ENCODE data around the gene EIF4B.

EIF4B gene

DNA sequence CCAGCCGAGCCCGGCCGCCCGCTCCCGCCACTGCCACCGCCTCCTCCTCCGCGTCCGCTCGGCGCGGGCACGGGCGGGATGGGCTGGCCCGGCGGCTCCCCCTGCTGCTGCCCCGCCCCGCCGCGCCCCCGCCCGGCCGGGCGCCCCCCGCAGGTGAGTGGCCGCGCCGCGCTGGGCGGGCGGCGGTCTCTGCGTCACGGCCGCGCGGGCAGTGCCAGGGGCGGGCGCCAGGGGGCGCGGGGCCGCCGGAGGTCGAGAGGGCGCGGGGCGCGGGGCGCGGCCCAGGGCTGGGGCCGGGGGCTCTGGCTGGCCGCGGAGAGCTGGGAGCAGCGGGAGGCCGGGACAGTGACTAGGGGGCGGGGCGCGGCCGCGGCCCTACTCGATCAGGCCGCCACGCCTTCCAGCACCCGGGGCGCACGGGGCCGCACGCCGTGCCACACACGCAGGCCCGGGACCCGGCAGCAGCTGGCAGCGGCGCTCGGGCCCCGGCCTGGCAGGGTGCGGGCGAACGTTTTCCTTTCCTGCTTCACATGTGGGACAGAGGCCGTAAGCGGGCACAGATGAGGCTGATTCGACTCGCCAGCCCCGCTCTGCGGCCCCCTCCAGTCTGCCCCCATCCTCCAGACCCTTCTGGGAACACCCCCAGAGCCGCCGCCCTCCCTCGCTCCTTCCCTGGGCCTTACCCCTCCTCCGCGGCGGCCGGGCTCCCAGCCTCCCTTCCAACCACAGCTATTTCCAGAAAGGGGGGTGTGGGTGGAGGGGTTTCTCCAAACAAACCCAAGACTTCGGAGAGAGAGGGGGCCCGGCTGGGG is 41.2 kb downstream of the EIF4B start:
- peak; percentile 92 for DNase-seq

DNA sequence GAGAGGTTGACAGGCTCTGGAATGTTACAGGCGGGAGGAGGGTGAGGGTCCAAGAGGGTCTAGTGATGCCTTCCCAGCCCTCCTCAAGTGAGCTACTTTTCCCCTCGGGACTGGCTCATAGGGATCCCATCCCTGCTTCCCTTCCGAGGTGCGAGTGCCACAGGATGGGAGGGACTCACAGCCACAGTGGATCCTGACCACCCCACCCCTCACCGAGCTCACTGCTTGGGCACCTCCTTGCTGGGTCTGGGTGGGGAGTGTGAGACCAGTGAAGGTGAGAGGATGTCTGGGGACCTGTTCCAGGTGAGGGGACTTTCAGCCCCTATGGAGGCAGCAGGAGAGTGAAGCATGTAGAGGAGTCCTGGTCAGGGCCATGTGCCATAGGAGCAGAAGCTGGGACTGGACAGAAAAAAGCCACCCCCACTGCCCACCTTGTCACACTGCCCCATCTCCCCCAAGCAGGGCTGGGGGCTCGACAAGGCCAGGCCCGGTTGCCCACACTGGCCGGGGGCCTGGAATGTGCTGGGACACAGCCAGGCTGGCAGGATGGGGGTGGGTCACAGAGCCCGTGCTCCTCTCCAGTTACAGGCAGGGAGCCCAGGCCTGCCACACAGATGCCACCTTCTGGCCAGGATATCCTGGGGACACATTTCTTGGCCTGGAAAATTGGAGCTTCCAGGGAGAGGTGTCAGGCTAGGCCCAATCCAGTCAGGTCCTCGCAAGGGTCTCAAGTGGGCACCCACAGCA is 42.0 kb downstream of the EIF4B start:
- DNase-seq, result no peak

DNA sequence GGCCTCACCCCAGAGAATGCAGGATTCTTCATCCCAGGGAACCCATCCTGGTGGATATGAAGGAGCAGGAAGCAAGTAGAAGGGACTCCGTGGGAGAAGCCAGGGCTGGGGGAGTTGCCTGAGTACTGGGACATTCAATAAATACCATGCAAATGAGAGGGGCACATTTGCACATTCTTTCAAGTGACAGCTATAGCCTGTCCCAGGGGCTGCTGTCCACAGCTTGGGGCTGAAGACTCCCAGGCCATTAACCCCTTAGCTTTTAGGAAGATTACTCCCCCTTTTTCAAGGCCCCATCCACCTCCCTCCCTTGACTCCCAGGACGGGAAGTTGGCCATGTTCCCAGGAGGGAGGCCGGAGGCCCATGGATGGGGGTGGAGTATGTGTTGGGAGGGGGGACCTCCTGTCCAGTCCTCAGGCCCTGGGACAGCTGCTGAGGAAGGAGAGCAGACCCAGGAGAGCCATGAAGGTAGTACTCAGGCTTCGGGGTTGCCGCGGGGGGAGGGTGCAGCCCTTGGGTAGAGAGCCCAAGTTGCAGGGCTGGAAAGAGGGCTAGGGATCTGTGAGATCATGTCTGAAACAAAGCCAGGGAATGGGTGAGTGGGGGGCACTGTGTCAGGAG is 42.6 kb downstream of the EIF4B start:
- DNase-seq, result peak; percentile 66

DNA sequence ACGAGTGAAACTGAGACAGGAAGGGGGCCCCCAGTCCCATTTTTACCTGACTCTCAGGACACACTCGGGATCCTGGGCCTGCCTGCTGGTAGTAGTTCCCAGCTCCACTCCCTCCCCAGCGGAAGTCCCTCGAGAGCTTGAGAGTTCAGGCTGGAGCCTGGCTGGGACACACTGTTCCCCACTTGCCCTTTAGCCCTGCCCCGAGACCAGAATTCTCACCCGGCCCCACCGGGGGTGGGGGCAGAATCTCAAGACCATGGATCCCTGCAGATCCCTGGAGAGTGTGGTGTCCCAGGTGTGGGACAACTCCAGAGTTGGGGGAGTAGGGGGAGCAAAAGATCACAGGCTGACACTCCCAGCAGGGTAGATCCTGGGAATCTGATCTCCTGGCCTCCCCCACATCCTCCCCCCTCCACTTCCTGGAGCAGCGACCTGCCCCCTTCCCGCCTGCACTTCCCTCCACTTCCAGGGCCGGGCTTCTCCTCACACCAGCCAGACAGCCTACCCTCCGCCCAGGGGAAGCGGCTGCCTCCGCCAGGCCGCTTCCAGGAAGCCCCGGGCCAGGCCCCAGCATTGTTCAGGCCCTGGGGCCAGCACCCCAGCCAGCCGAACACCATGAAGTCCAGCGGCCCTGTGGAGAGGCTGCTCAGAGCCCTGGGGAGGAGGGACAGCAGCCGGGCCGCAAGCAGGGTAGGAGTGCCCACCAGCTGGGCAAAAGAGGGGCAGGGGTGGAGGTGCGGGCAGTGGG is 43.5 kb downstream of the EIF4B start, which contains the start of gene TNS2:
Gene TNS2 (plus strand): TSS at position 495 of the 748 bp plus-strand sequence. CDS start 121 bp downstream, at position 616.
- DNase-seq, result peak; percentile 69

DNA sequence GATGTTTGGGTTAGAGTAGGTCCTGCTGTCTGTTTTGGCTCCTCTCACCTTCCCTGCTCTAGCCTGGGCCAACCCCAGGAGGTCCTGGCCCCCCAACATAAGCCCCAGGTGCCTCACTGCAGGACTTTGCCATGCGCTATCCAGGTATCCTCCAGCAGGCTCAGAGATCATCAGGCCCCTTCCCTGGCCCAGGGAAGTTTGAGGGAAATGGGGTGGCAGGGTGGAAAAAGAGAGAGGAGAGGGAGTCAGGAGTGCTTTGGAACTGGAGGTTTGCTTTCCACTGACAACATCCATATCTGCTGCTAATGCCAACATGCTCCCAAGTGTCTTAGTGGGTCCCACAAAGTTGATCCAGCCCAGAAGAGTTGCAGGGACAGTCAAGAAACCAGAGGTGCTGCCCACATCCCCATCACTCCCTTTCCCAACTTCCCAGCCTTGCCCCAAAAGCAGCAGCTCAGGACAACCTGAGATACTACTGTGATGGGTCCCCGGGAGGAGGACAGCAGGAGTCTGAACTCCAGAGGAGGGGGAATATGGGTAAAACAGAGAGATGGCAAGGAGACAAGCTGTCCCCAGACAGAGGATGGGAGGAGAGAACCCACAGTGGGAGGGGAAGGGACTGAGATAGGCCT is 44.3 kb downstream of the EIF4B start:
- DNase-seq, result no peak

DNA sequence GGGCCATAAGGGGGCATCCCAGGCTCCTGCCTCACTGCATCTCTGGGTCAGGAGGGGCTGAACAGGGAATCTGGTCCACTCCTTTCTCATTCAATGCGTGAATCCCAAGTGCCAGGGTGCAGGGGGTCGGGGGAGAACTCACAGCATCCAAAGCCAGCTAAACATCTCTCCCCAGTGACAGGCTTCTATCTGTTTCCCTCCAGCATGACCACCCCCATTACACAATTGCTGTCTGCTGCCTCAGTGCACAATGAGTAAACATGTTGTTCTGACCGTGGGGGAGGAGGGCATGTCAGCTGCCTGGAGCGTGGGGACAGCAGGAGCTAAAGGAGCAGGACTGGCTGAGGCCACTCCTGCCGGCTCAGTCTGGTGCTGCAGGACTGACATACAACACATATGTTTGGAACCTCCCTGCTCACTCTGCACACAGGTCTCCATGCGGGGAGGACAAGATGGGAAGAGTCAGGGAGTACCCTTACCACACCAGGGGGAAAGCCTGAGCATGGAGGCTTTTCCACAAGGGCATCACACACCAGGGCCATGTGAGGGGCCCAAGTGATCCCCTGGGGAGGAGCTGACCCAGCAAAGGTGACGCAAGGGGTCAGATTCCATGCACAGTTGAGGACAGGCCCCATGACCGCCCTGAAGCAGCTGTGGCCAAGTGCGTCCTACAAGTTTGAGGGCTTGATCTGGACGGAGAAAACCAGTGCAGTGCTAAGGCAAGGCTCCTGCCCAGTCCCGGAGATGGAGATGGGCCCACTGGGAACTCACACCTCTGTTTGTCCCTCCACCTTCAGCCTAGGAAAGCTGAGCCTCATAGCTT is 45.0 kb downstream of the EIF4B start:
- DNase-seq, result peak; percentile 37

DNA sequence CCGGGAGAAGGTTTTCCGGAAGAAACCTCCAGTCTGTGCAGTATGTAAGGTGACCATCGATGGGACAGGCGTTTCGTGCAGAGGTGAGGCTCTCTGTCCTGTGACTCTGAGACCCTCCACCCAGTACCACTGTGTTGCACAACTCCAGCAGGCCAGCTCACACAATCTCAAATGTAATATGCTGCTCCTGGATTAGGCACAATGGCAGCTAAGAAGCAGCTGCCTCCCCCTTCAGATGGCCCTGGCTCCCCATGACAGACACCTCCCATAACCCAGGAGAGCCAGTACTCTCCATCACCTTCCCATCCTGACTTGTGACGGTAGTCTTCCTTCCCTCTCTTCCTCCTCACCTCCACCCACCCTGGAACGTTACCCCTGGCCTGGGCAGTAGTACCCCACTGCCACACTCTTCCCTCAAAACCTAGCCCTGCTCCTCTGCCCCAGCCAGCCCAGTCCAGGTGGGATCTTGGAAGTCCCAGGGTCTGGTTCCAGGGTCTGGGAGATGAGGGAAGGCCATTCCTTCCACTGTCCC is 45.7 kb downstream of the EIF4B start:
- no peak for DNase-seq

DNA sequence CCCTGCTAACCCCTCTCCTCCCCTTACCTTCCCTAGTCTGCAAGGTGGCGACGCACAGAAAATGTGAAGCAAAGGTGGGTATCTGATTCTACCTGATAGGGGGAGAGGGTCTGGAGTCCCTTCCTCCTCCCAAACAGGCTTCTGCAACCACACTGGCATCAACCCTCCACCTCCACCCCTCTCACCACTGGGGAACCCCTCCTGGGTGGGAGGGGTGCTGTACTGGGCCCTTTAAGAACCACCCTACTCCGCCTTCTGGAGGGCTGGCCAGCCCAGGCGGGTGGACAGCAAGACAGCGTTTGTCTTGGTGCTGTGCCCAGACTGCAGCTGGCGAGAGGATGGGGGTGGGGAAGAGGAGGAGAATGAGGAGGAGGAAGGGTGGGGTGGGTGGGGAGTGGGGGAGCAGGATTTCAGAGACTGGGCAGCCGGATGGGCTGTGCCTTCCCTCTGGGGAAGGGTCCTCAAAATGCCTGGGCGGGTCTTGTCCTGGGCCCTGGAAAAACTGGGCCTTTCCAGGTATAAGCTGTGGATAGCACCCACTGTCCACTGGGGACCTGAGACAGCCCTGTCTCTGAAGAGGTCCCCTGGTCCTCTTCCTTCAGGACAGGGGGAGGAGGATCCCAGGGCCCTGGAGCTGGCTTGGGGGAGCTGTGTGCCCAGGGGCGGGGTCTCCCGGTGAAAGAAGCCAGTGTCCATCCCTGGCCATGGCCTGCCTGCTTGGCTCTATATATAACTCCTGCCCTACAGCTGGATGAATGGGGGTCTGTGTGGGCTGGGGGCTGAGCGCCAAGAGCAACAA is 46.4 kb downstream of the EIF4B start:
- DNase-seq, result peak; percentile 85

DNA sequence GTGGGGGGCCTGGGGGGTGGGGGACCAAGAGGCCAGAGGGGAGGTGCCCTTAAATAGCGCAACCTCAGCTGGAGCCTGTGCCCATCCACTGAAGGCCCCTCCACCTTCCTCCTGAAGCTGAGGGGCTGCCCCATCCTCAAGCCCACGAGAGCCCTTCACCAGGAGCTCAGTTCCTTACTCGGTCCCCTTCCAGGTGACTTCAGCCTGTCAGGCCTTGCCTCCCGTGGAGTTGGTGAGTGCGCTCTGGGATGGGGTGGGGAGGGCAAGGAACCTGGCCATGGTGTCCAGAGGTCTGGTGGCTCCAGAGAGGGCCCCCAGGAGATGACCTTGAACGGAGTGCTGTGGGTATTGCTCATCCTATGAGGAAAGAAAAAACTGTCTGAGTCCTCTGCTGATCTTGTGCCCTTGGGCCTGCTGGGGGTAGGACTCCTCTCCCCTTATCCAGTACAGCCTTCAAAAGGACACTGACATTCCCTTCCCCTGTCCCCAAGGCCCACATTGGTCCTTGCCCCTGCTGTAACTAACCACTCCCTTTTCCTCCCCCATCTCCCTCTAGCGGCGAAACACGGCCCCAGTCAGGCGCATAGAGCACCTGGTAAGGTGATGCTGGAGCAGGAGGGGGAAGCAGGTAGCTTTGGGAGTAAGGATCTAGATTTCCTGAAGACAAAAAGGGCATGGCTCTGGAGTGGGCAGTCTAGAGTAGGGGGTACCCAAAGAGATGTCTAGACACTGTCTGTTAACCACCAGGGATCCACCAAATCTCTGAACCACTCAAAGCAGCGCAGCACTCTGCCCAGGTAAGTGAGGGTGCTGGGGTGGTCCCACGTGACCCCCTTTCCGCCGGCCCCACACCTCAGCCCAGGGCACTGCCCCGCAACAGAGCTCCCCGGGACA is 47.2 kb downstream of the EIF4B start:
- DNase-seq, result no peak

DNA sequence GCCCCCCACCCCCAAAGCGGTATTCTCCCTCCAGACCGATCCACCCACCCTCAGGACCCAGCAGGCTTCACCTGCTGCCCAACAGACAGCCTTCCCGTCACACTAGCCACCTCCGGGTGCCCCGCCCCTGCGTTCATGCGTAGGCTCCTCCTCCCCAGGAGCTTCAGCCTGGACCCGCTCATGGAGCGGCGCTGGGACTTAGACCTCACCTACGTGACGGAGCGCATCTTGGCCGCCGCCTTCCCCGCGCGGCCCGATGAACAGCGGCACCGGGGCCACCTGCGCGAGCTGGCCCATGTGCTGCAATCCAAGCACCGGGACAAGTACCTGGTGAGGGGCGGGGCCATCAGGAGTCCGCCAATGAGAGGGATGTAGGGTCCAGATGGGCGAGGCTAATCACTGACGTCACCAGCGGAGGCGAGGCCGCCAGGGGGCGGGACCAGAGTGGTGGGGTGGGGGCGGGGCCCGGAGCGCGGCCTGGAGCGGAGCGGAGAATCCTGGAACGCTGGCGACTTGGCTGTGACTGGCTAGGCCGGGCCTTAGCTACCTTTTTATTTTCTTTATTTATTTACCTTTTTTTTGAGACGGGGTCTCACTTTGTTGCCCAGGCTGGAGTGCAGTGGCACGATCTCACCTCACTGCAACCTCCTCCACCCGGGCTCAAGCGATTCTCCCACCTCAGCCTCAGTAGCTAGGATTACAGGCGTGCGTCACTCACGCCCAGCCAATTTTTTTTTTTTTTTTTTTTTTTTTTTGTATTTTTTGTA is 48.0 kb downstream of the EIF4B start:
- peak; percentile 88 for DNase-seq

DNA sequence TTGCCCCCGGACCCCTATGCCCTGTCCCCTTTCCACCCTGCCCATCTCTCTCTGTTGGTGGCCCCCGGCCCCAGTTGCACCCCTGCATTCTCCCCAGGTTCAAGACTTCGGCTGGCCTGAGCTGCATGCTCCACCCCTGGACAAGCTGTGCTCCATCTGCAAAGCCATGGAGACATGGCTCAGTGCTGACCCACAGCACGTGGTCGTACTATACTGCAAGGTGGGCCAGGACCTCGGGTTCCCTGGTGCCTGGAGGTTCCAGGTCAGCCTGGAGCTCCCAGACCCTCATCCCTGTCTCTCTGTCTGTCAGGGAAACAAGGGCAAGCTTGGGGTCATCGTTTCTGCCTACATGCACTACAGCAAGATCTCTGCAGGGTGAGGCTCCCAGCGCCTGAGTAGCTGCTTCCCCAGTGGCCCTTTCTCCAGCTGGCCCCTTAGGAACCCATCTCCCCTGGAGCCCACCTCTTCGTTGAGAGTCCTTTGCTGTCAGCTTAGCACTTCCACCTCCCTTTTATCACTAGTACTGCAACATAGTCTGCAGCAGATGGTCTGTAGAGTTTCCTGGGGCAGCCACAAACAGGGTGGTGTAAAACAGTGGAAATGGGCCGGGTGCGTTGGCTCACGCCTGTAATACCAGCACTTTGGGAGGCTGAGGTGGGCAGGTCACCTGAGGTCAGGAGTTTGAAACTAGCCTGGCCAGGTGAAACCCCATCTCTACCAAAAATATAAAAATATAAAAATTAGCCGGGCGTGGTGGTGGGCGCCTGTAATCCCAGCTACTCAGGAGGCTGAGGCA is 49.4 kb downstream of the EIF4B start:
- no peak for DNase-seq

DNA sequence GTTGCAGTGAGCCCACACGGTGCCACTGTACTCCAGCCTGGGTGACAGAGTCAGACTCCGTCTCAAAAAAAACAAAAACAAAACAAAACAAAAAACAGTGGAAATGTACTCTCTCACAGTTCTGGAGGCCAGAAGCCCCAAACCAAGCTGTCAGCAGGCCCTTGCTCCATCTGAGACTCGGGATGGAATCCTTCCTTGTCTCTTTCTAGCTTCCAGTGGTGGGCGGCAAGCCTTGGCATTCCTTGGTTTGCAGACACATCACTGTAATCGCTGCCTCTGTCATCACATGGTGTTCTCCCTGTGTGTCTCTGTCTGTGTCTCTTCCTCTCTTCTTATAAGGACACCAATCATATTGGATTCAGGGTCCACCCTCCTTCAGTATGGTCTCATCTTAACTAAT is 50.0 kb downstream of the EIF4B start:
- no peak for DNase-seq

DNA sequence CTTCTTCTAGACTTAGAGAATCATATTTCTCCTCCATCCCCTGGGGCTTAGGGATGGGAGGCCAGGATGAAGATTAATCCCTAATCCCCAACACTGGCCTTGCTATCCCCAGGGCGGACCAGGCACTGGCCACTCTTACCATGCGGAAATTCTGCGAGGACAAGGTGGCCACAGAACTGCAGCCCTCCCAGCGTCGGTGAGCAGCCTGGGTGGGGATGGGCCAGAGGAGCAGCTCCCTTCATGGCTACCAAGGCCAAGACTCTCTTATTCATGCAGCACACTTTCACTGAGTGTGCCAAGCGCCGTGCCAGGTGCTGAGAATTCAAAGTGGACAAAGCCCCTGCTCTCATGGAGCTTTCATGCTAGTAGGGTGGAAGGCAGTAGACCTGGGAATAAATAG is 50.6 kb downstream of the EIF4B start:
- no peak for DNase-seq

DNA sequence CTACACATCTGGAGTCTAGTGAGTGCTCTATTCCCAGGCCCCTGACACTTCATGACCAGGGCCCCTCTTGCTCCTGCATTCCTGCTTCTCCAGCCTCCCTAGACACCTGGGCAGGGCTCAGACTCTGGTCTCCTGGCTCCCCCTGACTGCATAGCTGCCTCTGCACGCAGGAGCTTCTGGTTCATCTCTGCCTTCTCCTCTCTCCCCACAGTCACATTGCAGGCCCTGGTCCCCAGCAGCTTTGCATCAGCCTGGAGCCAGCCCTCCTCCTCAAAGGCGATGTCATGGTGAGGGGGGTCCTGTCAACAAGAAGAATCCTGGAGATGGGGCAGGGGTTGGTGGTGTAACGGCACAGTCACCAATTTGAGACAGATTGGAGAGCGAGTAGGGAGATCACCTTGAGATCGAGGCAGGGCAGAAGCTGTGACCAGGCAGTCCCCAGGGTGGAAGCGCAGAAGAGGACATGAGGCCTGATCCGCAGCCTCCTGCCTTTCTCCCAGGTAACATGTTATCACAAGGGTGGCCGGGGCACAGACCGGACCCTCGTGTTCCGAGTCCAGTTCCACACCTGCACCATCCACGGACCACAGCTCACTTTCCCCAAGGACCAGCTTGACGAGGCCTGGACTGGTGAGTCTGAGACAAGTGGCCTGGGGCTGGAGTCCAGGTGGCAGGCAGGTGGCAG is 51.7 kb downstream of the EIF4B start:
- no peak for DNase-seq

DNA sequence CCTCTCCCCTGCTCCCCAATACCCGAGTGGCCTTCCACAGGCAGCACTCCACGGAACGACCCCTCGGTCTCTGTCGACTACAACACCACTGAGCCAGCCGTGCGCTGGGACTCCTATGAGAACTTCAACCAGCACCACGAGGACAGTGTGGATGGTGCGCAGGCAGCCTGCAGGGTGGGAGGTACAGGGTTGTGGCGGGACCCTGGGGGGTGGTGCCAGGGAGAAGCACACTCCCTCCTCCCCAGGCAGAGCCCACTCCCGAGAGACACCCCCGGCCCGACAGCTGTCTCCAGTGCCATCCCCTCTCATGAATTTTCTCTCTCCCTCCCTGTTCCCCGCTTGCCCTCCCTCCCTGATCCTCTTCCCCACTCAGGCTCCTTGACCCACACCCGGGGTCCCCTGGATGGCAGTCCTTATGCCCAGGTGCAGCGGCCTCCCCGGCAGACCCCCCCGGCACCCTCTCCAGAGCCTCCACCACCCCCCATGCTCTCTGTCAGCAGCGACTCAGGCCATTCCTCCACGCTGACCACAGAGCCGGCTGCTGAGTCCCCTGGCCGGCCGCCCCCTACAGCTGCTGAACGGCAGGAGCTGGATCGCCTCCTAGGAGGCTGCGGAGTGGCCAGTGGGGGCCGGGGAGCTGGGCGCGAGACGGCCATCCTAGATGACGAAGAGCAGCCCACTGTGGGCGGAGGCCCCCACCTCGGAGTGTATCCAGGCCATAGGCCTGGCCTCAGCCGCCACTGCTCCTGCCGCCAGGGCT is 52.6 kb downstream of the EIF4B start:
- no peak for DNase-seq

DNA sequence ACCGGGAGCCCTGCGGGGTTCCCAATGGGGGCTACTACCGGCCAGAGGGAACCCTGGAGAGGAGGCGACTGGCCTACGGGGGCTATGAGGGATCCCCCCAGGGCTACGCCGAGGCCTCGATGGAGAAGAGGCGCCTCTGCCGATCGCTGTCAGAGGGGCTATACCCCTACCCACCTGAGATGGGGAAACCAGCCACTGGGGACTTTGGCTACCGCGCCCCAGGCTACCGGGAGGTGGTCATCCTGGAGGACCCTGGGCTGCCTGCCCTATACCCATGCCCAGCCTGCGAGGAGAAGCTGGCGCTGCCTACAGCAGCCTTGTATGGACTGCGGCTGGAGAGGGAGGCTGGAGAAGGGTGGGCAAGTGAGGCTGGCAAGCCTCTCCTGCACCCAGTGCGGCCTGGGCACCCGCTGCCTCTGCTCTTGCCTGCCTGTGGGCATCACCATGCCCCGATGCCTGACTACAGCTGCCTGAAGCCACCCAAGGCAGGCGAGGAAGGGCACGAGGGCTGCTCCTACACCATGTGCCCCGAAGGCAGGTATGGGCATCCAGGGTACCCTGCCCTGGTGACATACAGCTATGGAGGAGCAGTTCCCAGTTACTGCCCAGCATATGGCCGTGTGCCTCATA is 53.3 kb downstream of the EIF4B start:
- DNase-seq, result no peak

Data from fibroblast of upper back skin (primary cell).